Bronchial epithelial cell (primary cell): ENCODE measurements around the gene KLK14. TPM values are rescaled to one million over a fixed set of nuclear protein-coding genes. Genes with fewer than 3 reads are reported as not detected.

Experiments
- DNase-seq: peaks from one replicate; pipeline ENCODE4 v3.0.0-alpha.2; 2010; ENCODE audit warnings: low read depth
- FAIRE-seq: peaks from 2 replicates; lab custom pipeline; 2011; peaks lifted over from hg19 to GRCh38; lab: Jason Lieb, UNC
- H3K27me3 ChIP-seq: 2 replicates; pipeline ENCODE4 v1.5.1; 2011; ENCODE audit warnings: low read length; ENCODE audit not compliant: control insufficient read depth, insufficient read depth
- H3K36me3 ChIP-seq: 2 replicates; pipeline ENCODE4 v1.5.1; 2011; ENCODE audit warnings: low read length; ENCODE audit not compliant: control insufficient read depth, insufficient read depth
- H3K4me3 ChIP-seq: 2 replicates; pipeline ENCODE4 v1.5.1; 2011; ENCODE audit warnings: mild to moderate bottlenecking, low read depth, low read length, control low read depth
- CTCF ChIP-seq: IDR thresholded peaks from 2 replicates; pipeline ENCODE4 v1.5.1; 2011; ENCODE audit warnings: mild to moderate bottlenecking, moderate library complexity, low read length, control low read depth, inconsistent platforms; ENCODE audit not compliant: insufficient read depth, severe bottlenecking
- total RNA-seq: library from RNA; depleted of rRNA; stranded (reverse); fragments of >200 nt; gene quantifications from 2 replicates; pipeline ENCODE4 v1.2.1, GENCODE V29; 2014

KLK14 gene
- total RNA-seq, 1 donor from 2014 or later = not detected

- FAIRE-seq = no peak
- no peak for DNase-seq
- Histone ChIP-seq H3K4me3 (no peak overlapping the region), H3K27me3 (no peaks in the 10 kb centered on the region), H3K36me3 (no peaks in the 10 kb centered on the region)
- no peak for TF ChIP-seq CTCF
Observed at GRCh38 chr19:51059715-51060114, 23.0 kb downstream of the KLK14 start.

GRCh38 chr19:51055866-51056265, 26.8 kb downstream of the KLK14 start:
- TF ChIP-seq CTCF = no peak
- FAIRE-seq = no peak
- Histone ChIP-seq H3K36me3 (no peaks in the 10 kb centered on the region), H3K4me3 (no peak overlapping the region), H3K27me3 (no peaks in the 10 kb centered on the region)
- peak; percentile 42 for DNase-seq

GRCh38 chr19:51047031-51047335, 35.7 kb downstream of the KLK14 start:
- no peaks in the 10 kb centered on the region for H3K27me3 ChIP-seq

GRCh38 chr19:51044327-51044726, 38.4 kb downstream of the KLK14 start:
- no peak overlapping the region for H3K4me3 ChIP-seq
- no peaks in the 10 kb centered on the region for H3K27me3 ChIP-seq
- TF ChIP-seq CTCF = no peak
- no peak for FAIRE-seq
- DNase-seq = no peak
- no peaks in the 10 kb centered on the region for H3K36me3 ChIP-seq

More at GRCh38 chr19:51047031-51047335, 35.7 kb downstream of the KLK14 start:
- Histone ChIP-seq H3K36me3 (no peaks in the 10 kb centered on the region), H3K4me3 (no peak overlapping the region)
- no peak for TF ChIP-seq CTCF
- DNase-seq = no peak
- no peak for FAIRE-seq

GRCh38 chr19:51043497-51043896, 39.2 kb downstream of the KLK14 start:
- TF ChIP-seq CTCF = no peak
- H3K4me3 ChIP-seq = no peak overlapping the region
- FAIRE-seq (no peak), DNase-seq (no peak)
- H3K27me3 ChIP-seq = no peaks in the 10 kb centered on the region
- no peaks in the 10 kb centered on the region for H3K36me3 ChIP-seq

- Histone ChIP-seq H3K27me3 (no peaks in the 10 kb centered on the region), H3K4me3 (no peak overlapping the region), H3K36me3 (no peaks in the 10 kb centered on the region)
- DNase-seq (no peak), FAIRE-seq (no peak)
- TF ChIP-seq CTCF = no peak
Observed at GRCh38 chr19:51040151-51040550, 42.5 kb downstream of the KLK14 start.
